OCI-LY7 (cell line): ENCODE data around the gene INSL3.

ENCODE experiments used
- CTCF ChIP-seq: fragments of 200-600 bp; sonication (generic); conservative IDR thresholded peaks from 2 replicates; pipeline ENCODE4 v1.5.1; 2014; ENCODE audit warnings: mild to moderate bottlenecking, antibody characterized with exemption, low read length, moderate library complexity, mixed read lengths
- EZH2phosphoT487 ChIP-seq: fragments of 200-600 bp; sonication (generic); IDR thresholded peaks from 2 replicates; pipeline ENCODE4 v1.6.1; 2018; ENCODE audit warnings: low read depth, borderline replicate concordance, mild to moderate bottlenecking, mixed run types, antibody characterized with exemption, low read length, moderate library complexity, mixed read lengths

GRCh38 chr19:17843292-17843827 is 22.0 kb upstream of the INSL3 start:
- TF ChIP-seq CTCF (no peak), EZH2phosphoT487 (no peak)
